Activated CD4-positive, alpha-beta T cell treated with anti-CD3 and anti-CD28 coated beads for 48 hours (primary cell): ENCODE results near the gene MAEL.
"Not testable (repeated sequence)": the region's sequence is repeated elsewhere in the genome, so short reads cannot be mapped to it uniquely, and the experiment has no call there.

Source experiments
- DNase-seq: peaks from one replicate; pipeline ENCODE4 v3.0.0-alpha.2; 2020

MAEL gene

GRCh38 chr1:166978821-166979220 is 10.3 kb upstream of the MAEL start:
- DNase-seq: no peak

DNA sequence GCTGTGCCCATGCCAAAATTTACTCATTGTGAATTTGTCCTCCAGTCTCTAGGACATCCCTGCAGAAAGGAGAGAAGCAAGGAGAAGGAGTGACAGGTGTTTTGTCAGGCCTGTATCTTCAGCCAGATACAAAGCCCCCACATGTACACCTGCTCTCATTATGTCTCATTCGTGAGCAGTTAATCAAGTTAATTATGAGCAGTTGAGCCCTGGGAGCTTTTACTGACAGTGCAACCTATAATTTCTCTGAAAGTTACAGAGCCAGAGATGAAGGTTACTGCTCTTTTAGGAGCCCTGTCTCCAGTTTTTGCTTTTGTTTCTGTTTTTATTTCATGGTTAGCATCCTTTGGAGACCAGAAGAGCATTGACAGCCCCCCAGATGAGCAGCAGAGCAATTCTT is 8.7 kb upstream of the MAEL start:
- no peak for DNase-seq

DNA sequence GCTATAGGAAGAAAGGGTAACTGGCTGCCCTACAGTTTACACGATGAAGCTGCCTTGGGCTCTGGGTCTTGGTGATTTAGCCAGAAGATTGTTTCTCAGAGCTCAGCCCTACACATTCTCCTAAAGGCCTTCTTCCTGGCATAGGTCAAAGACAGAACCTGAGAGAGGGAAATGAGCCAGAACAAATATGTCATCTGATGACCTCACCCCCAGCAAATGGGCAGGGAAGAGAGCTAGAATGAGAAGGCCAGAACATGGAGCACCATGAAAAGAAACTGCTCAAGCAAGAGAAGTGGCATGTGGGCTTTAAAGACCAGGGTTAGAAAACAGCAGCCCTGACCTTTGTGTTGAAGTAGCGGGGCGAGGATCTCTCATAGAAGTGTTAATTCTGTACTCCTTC is 8.3 kb upstream of the MAEL start:
- no peak for DNase-seq

- DNase-seq: no peak
Measured at GRCh38 chr1:166981589-166981988, 7.5 kb upstream of the MAEL start.

- DNase-seq: no peak
Measured at GRCh38 chr1:166999075-166999474, 10.0 kb downstream of the MAEL start.

GRCh38 chr1:166999500-167000055 is 10.5 kb downstream of the MAEL start:
- DNase-seq: no peak

DNA sequence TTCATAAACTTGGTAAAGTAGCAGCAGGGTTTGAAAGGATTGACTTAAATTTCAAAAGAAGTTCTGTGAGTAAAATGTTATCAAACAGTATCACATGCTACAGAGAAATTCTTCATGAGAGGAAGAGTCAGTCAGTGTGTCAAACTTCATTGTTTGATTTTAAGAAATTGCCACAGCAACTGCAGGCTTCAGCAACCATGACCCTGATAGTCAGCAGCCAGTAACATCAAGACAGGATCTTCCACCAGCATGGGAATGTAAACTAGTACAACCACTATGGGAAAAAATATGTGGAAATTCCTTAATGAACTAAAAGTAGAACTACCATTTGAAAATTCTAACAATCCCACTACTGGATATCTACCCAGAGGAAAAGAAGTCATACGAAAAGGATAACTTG is 11.5 kb downstream of the MAEL start:
- DNase-seq: no peak

GRCh38 chr1:167002354-167002753 is 13.3 kb downstream of the MAEL start:
- no peak for DNase-seq

DNA sequence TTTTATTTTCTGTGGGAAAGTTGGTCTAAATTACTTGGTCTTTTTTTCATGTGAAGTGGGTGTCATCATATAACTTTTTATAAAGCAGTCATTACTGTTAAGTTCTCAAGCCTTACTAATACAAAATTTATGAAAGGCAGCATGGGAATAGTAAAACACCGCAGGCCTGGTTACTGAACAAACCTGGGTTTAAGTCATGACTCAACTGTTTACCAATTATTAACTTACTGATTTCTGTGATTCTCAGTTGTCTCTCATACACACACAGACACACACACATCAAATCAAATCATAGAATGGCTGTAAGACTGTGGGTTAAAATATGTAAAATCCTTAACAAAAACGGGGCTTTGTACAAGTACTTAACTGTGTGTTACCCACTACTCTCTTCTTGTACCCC is 14.6 kb downstream of the MAEL start:
- DNase-seq: no peak

DNA sequence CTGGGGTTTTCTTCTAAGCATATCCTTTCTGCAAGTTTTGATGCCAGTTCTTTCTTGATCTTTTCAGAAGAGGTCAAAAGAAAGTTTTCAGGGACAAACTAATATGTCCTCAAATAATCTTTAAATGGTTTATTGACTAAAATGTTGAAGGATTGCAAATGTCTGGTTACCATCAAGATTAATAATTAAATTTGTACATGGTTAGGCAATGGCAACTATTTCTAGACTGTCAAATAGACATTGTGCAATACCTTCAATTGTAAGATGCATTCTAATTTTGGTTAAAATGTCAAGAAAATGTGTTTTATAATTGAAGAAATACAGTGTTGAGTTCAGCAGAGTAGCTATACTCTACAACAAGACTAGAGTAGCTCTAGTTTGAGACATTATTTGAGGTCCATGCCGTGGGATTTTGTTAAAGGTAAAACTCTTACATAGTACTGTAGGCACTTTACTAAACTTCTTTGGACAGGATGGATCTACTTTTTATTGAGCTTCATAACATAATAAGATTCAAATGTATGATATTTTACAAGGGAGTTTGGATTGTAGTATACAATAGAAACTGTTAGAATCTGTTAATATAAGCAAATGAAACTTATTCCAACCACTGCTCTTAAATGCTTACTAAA is 22.6 kb downstream of the MAEL start:
- DNase-seq: no peak

DNA sequence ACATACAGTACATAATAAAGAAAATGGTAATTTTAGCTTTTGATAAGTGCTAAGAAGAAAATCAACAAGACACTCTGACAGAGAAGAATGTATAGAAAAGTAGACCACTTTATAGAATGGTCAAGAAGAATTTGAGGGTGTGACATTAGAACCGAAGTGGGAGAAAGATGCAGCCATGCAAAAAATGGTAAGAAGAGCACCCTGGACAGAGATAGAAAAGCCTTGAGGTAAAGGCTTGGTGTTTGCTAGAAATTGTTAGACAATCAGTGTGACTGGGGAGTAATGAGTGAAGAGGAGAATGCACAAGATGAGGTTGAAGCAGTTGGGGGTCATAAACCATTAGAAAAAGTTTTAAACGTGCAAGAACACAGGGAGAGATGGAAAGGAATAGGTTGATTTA is 23.5 kb downstream of the MAEL start:
- no peak for DNase-seq

DNA sequence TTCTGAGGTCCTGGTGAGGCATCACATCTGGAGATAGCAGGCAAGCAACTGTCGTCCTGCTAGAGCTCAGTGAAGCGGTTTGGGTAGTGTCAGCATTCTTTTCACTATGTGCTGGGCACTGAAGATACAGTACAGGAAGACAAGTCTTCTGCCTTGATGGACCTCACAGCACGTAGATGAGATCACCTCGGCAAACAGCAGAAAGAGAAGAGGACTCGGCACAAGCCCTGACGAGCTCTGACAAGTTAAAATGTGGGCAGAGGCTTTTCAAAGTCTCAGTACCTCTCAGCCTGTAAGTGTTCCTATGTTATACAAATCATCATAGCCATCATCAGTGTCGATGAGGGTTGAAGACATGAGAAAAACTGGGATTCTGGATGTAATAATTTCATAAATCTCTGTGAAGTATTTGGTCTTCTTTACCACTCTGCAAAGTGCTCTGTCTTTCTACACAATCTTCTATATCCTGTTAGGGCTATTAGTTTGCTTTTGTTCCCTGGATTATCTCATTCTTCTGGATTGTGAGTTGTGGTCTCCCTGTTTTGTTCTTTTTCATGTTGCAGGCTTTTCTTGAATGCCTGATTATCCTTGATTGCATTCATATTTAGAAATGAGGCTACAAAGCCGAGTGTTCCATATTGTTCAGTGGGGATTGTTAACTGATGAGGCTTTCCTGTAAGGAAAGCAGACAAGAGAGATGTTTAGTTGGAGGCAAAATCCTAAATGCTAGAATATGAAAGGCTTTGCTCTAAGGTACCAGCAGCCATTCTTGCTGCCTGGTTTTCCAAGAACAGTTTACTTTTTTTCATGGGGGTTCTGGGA is 24.2 kb downstream of the MAEL start:
- no peak for DNase-seq

DNA sequence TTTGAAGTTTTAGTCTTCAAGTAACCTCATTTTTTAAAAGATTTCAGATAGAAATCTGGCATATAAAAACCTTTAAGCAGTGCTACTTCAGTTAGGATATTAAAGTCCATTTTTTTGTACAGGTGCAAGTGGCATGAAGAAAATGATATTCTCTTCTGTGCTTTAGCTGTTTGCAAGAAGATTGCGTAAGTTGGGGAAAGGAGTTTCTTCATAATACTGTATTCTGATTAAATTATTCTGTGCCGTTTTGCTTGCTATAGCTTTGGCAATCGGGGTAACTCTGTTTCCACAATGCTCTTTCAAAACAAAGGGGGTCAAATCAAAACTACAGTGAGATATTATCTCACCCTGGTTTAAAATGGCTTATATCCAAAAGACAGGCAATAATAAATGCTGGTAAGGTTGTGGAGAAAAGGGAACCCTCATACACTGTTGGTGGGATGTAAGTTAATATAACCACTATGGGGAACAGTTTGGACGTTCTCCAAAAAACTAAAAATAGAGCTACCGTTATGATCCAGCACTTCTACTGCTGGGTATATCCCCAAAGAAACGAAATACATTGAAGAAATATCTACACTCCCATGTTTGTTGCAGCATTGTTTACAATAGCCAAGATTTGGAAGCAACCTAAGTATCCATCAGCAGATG is 27.1 kb downstream of the MAEL start:
- no peak for DNase-seq

- DNase-seq: no peak
Measured at GRCh38 chr1:167022384-167022783, 33.3 kb downstream of the MAEL start.

DNA sequence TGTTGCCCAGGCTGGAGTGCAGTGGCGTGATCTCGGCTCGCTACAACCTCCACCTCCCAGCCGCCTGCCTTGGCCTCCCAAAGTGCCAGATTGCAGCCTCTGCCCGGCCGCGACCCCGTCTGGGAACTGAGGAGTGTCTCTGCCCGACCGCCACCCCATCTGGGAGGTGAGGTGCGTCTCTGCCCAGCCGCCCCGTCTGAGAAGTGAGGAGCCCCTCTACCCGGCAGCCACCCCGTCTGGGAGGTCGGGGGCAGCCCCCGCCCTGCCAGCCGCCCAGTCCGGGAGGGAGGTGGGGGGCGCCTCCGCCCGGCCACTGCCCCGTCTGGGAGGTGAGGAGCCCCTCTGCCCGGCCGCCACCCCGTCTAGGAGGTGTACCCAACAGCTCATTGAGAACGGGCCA is 40.5 kb downstream of the MAEL start:
- not testable (repeated sequence) for DNase-seq

DNA sequence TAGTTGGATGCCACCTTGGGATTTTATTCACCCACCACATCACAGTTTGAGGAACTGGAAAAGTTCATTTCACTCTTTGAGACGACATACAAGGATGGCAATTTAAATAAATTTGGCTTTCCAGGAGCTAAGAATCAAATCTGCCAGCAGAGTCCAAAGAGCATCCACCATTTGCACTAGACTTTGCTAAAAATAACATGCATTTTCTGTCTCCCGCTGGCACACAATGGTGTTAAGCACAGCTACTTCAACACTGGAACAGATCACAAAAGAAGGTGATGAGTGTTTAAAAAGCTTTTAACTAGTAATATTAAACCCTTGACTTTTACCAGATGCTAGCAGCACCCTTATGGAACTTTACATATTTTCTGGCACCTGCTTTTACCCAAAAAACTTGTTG is 44.6 kb downstream of the MAEL start:
- no peak for DNase-seq

- peak; percentile 86 for DNase-seq
Measured at GRCh38 chr1:167043752-167044488, 54.8 kb downstream of the MAEL start.

DNA sequence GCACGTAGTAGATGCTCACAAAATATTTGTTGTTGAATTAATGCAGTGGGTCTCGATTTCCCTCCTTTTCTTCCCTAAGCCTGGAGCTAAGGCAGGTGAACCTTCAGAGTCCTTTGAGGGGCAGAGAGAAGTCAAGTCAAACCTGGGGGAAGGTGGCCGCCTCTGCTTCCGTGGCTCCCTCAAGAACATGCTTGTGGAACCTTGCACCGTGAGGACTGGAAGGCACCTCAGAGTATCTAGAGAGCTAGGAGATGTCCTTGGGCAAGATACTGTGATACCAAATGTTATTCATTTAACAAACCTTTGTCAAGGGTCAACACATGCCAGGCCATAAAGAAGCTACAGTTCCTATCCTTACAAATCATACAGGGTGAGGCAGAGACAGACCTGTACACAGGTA is 62.8 kb downstream of the MAEL start:
- DNase-seq: no peak

GRCh38 chr1:167052389-167052788 is 63.3 kb downstream of the MAEL start:
- DNase-seq: no peak

GRCh38 chr1:167054531-167054930 is 65.5 kb downstream of the MAEL start:
- DNase-seq: no peak

DNA sequence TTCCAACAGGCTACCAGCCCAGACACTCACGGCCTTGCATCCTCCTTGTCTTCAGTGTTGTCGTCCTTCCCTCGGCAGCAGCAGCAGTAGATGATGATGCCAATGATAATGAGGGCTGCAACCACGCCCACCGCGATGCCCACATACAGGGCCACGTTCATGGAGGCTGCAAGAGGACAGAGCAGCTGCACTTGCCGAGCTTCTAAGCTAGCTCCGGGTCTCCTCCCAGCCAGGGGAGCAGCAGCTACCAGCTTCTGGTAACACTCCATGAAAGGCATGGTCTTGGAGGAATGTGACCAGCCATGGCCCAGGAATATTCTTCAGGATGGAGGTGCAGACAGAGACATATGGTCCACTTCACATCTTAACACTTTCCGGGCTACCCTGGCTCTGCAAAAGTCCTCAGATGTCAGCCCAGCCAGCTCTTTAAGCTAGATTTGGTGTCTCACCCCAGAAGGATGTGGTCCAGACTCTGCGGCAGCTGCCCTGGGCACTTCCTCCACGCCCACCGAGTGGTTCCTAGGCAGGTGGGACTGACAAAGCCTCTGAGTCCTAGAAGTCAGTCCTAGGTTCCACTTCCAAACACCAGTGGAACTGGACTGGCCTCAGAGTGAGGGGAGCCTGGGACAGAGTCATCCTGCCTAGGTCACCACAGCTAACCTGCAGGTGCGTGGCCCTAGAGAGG is 66.0 kb downstream of the MAEL start:
- DNase-seq: no peak

DNA sequence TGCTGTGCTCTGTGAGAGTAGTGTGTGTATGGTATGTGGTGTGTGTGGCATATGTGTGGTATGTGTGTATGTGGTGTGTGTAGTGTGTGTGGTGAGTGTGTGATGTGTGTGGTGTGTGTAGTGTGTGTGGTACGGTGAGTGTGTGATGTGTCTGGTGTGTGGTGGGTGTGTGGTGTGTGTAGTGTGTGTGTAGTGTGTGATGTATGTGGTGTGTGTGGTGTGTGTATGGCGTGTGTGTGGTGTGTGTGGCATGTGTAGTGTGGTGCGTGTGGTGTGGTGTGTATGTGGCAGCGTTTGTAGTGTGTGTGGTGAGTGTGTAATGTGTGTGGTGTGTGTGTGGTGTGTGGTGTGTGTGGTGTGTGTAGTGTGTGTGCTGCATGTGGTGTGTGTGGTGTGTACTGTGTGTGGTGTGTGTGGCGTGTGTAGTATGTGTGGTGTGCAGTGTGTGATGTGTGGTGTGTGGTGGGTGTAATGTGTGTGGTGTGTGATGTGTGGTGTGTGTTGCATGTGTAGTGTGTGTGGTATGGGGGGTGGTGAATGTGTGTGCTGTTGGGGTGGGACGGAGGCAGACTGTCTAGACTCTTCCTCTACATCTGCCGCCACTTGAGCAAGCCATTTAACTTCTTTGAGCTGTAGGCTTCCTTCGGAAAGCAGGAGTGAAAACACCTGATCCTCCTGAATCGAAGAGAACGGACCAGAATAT is 67.6 kb downstream of the MAEL start:
- no peak for DNase-seq
